Right lobe of liver (tissue), 6 donors: ENCODE measurements around the gene CNTNAP4. TPM values are rescaled to one million over a fixed set of nuclear protein-coding genes. Genes with fewer than 3 reads are reported as not detected.

ENCODE experiments used
- ATAC-seq, 4 donors: fragments of 200-7000 bp; cut with Tn5 transposase; one replicate each; pipeline ENCODE4 v1.9.1; 2020; ENCODE audit warnings: mild to moderate bottlenecking in 4 of 4, moderate library complexity in 4 of 4
- DNase-seq, 3 donors: peaks; one replicate each; pipeline ENCODE4 v3.0.0-alpha.2; 2020
- H3K27ac ChIP-seq, 3 donors: fragments of 200-600 bp; one replicate each; pipeline ENCODE4 v1.8.0; 2022
- H3K27me3 ChIP-seq, 2 donors: fragments of 200-600 bp; one replicate each; pipeline ENCODE4 v1.8.0; 2022
- H3K36me3 ChIP-seq, 4 donors: fragments of 200-600 bp; sonication (generic) in 1 of 4; one replicate each; pipeline versions ENCODE4 v1.5.1 to v1.8.0; 2017 to 2022; ENCODE audit warnings: control low read depth in 1 of 4
- H3K4me1 ChIP-seq, 4 donors: fragments of 200-600 bp; sonication (generic) in 1 of 4; one replicate each; pipeline versions ENCODE4 v1.5.1 to v1.8.0; 2017 to 2022; ENCODE audit warnings: control low read depth in 1 of 4
- H3K4me3 ChIP-seq, 3 donors: fragments of 200-600 bp; one replicate each; pipeline ENCODE4 v1.8.0; 2022
- H3K9me3 ChIP-seq, 4 donors: fragments of 200-600 bp; sonication (generic) in 1 of 4; one replicate each; pipeline versions ENCODE4 v1.5.1 to v1.8.0; 2017 to 2022; ENCODE audit warnings: control low read depth in 1 of 4
- POLR2A ChIP-seq: fragments of 450-650 bp; IDR thresholded peaks from one replicate; pipeline ENCODE4 v1.6.1; 2017; ENCODE audit warnings: antibody characterized with exemption, mild to moderate bottlenecking
- whole genome bisulfite sequencing: methylation state at CpG from one replicate; pipeline ENCODE4 v1.1.6; 2018; ENCODE audit warnings: low coverage, low lambda C conversion rate; ENCODE audit not compliant: insufficient coverage; ENCODE audit errors: missing lambda C conversion rate; 5-methylcytosine and 5-hydroxymethylcytosine counted together
- intact Hi-C, 2 donors: fragments of 100-400 bp; cut with DNase I; formaldehyde crosslinking; loops; one replicate each; pipeline versions ENCODE4 v1.11.2 to v1.14.1; 2022
- total RNA-seq, 6 experiments: library from RNA; depleted of rRNA in 2 of 6; stranded (reverse); fragments of >200 nt in 2 of 6; fragmentation: NEBNext Ultra II Directional in 3 of 6; extraction: Animal tissue kit (Norgen Biotek cat#: 25700) in 3 of 6; gene quantifications; one replicate each; pipeline versions ENCODE4 v1.1.0 to v1.2.4, GENCODE V29; 2016 to 2023
- TF ChIP-seq, protein P1 (sequence below), 4 donors: fragments of 200-600 bp in 3 of 4; fragments of 450-650 bp in 1 of 4; IDR thresholded peaks; one replicate each; pipeline versions ENCODE4 v1.5.1 to v1.8.0; 2016 to 2022; ENCODE audit warnings: antibody characterized with exemption in 4 of 4, mild to moderate bottlenecking in 2 of 4
- donor health status: DM: no; HTN: yes; CAD: no.
- donor health status: DM: no; HTN: no; CAD: no.
- donor health status: DM: no; HTN: no; CAD: no.
- donor health status: DM: no; HTN: yes; CAD: no.
- donor health status: DM: no; HTN: yes; CAD: no.

Gene CNTNAP4
- total RNA-seq, 6 experiments from 2014 or later: not detected

DNA sequence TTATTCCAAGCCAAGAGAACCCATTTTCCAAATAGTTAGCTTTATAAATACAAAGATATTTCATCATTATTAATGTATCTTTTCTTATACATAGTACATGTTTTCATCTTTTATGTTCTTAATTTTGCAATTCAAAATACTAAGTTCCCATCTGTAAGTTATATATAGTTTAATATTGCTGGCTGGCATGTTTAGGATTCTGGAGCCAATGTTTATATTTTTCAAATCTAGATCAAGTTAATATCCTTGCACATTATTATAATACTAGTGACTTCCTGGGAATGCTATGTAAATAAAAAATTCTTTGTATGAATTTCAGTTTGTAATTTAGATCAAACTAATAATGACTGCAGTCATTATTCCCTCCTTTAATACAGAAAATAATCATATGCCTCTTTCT is 189.7 kb downstream of the CNTNAP4 start:
- no peak overlapping the region for H3K4me3 ChIP-seq
- H3K27ac ChIP-seq: no peak overlapping the region
- intact Hi-C loops: no loop called here
- no peak for ATAC-seq
- no peaks in the 10 kb centered on the region for H3K4me1 ChIP-seq
- no peak for DNase-seq
- no peaks in the 10 kb centered on the region for H3K27me3 ChIP-seq
- H3K9me3 ChIP-seq: no peaks in the 10 kb centered on the region
- H3K36me3 ChIP-seq: no peaks in the 10 kb centered on the region
- TF ChIP-seq, protein P1, sequence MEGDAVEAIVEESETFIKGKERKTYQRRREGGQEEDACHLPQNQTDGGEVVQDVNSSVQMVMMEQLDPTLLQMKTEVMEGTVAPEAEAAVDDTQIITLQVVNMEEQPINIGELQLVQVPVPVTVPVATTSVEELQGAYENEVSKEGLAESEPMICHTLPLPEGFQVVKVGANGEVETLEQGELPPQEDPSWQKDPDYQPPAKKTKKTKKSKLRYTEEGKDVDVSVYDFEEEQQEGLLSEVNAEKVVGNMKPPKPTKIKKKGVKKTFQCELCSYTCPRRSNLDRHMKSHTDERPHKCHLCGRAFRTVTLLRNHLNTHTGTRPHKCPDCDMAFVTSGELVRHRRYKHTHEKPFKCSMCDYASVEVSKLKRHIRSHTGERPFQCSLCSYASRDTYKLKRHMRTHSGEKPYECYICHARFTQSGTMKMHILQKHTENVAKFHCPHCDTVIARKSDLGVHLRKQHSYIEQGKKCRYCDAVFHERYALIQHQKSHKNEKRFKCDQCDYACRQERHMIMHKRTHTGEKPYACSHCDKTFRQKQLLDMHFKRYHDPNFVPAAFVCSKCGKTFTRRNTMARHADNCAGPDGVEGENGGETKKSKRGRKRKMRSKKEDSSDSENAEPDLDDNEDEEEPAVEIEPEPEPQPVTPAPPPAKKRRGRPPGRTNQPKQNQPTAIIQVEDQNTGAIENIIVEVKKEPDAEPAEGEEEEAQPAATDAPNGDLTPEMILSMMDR (IDR thresholded peaks at IDR 0.05): no peak
- no peak for TF ChIP-seq POLR2A

DNA sequence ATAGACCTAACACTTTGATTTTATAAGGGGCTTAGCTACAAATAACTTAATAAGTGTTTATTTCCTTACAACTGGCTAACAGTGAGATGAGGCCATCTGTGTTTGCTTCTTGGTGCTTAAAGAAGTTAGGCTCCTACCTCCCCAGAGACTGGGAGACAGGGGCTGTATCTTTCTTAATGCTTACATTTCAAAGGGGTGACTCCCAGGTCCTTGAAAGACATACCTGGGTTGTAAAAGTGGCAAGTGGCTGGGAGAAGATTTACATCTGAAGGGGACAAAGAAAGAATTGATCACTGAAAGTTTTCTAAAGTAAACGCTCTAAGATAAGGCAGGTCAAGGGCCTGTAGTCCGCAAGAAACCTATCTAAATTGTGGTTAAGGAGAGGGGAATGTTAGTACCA is 196.8 kb downstream of the CNTNAP4 start:
- Histone ChIP-seq H3K9me3 (no peaks in the 10 kb centered on the region), H3K36me3 (no peaks in the 10 kb centered on the region), H3K27me3 (no peaks in the 10 kb centered on the region), H3K4me3 (no peak overlapping the region), H3K4me1 (no peaks in the 10 kb centered on the region), H3K27ac (no peak overlapping the region)
- TF ChIP-seq, protein P1 (IDR thresholded peaks at IDR 0.05): no peak
- no peak for TF ChIP-seq POLR2A
- DNase-seq (no peak), ATAC-seq (no peak)
- WGBS: 39% methylated on average over 2 of the region's 2 CpGs
- intact Hi-C loops: no loop called here

DNA sequence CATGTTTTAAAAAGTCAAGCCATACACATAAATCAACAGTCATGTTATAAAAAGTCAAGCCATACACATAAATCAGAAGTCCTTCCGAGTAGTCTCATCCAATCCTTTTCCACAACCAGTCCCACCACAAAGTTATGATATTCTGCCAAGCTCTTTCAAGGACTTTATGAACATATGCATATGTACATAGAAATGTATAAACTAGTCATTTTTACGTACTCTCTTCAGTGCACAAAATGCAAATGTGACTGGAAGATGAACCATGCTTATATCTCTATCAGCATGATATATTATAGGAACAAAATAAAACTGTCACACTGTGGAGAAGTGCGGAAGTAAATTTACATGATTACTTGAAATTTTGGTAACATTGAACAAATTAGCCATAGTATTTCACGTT is 200.9 kb downstream of the CNTNAP4 start:
- H3K27ac ChIP-seq: no peak overlapping the region
- no peak overlapping the region for H3K4me3 ChIP-seq
- no peaks in the 10 kb centered on the region for H3K9me3 ChIP-seq
- TF ChIP-seq POLR2A: no peak
- TF ChIP-seq, protein P1 (IDR thresholded peaks at IDR 0.05): no peak
- H3K36me3 ChIP-seq: no peaks in the 10 kb centered on the region
- no peaks in the 10 kb centered on the region for H3K27me3 ChIP-seq
- DNase-seq (no peak), ATAC-seq (no peak)
- WGBS: 60% methylated on average over 4 of the region's 4 CpGs
- intact Hi-C loops: no loop called here
- no peaks in the 10 kb centered on the region for H3K4me1 ChIP-seq

DNA sequence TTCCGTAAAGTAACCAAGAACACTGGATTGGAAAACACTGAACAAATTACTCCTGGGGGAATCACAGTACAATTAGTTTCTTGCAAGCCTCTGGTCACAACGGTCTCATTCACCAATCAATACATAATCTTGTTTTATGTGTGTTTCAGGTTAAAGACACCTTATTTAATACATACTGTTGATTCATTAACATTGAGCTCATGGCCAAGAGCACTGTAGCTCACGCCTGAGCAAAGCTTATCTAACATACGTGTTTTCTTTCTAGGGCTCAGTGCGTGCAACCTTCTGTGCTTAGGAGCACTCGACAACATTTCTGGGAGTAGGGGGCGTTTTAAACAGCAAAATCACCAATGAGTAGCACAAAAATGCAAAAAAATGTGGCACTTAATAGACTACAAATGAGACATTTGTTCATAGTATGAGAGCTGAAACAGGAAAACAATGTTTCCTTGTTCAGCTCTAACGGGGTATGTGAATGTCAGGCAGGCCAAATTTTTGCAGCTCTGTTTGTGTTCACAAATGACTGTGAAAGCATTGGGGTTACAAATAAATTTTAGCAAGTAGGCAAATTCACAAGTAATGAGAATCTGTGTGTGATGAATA is 206.2 kb downstream of the CNTNAP4 start:
- 72% methylated on average over 8 of the region's 8 CpGs for WGBS
- no peak for DNase-seq
- no peaks in the 10 kb centered on the region for H3K36me3 ChIP-seq
- H3K27ac ChIP-seq: no peak overlapping the region
- no peaks in the 10 kb centered on the region for H3K9me3 ChIP-seq
- ATAC-seq: no peak
- H3K27me3 ChIP-seq: no peaks in the 10 kb centered on the region
- intact Hi-C loops: no loop called here
- peaks cover 0 to 21% (median 3%) of the 10 kb centered on the region in 4 donors for H3K4me1 ChIP-seq
- TF ChIP-seq, protein P1 (IDR thresholded peaks at IDR 0.05): no peak
- no peak for TF ChIP-seq POLR2A
- H3K4me3 ChIP-seq: no peak overlapping the region

DNA sequence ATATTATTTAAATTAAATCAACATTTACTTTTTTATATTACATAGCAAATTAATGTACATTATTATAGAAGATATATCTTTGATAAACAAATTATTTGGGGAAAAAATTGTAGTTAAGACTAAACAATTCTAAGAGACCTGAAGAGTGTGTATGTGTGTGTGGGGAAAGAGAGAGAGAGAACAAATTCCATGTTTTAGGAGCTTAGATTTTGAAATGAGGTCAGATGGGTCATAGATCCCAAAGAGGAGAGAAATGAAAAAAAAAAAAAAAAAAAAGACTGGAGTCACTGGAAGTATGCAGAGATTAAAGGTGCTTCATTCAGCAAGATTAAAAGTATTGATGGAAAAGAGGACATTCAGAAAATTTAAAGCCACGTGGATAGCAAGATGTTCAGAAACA is 206.8 kb downstream of the CNTNAP4 start:
- Histone ChIP-seq H3K4me3 (no peak overlapping the region), H3K36me3 (no peaks in the 10 kb centered on the region), H3K9me3 (no peaks in the 10 kb centered on the region), H3K27ac (no peak overlapping the region), H3K27me3 (no peaks in the 10 kb centered on the region), H3K4me1 (peaks cover 0 to 23% (median 4%) of the 10 kb centered on the region in 4 donors)
- DNase-seq: no peak
- peak in 3 of 4 donors; percentile 32 to 53 (median 43) for ATAC-seq
- 21% methylated on average over 1 of the region's 1 CpG for WGBS
- TF ChIP-seq, protein P1 (IDR thresholded peaks at IDR 0.05): no peak
- TF ChIP-seq POLR2A: no peak
- intact Hi-C loops: no loop called here
